Frontal cortex (tissue), 4 donors: ENCODE results near the gene LTBP1. TPM values are rescaled to one million over a fixed set of nuclear protein-coding genes. Genes with fewer than 3 reads are reported as not detected.
"Not testable (repeated sequence)": the region's sequence is repeated elsewhere in the genome, so short reads cannot be mapped to it uniquely, and the experiment has no call there.

Experiments
- DNase-seq, 2 donors: peaks; one replicate each; pipeline ENCODE4 v3.0.0; 2012; ENCODE audit warnings: low spot score in 2 of 2
- FAIRE-seq: peaks from 2 replicates; lab custom pipeline; 2012; peaks lifted over from hg19 to GRCh38; lab: Jason Lieb, UNC
- total RNA-seq: library from RNA; depleted of rRNA; stranded (reverse); fragments of >200 nt; gene quantifications from one replicate; pipeline ENCODE4 v1.2.3, GENCODE V29; 2014
- donor health status: control.
- donor health status: control.
- donor health status: control.

LTBP1 gene
- total RNA-seq, 1 donor from 2014 or later: 22.8 TPM

DNA sequence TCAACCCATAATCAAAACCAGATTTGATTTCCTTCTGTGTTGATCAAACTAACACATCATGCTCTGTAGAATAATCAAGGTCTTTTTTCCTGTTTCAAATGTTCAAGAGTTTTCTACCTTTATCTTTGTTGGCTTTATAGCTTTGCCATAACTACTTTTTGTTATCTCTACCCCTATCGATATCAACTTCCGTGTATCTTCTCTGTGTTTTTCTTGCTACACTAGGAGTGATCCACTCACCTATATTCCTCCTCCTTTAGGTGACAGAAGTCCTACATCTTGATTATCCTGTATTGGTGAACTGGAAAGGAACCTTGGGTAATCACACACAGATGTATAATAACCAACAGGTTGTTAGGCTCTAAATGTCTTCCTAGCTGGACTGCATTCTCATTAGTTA is 85.5 kb downstream of the LTBP1 start:
- no peak for FAIRE-seq
- no peak for DNase-seq

- DNase-seq: peak; percentile 14 to 19
- FAIRE-seq: peak; percentile 93
These were observed 86.9 kb downstream of the LTBP1 start for GRCh38 chr2:33033606-33034081.

- FAIRE-seq (peak; percentile 42), DNase-seq (no peak)
These were observed 88.0 kb downstream of the LTBP1 start for GRCh38 chr2:33034784-33035183.

DNA sequence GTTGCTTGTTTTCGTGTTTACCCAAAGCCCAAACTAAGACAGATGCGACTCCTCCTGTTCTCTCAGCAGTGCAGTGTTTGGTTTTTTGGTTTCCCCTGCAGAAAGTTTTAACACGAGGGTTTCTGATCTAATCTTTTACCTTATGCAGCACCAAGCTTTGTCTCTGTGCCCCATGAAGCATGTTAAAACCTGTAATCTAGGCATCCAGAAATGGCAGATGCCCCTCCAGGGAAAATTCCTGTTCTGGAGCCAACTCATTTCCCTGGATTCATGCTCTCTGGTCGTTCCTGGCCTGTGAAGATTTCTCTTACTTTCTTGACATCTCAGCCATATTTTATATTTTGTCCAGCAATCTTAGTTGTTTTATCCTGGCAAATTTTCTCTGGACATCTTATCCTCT is 91.5 kb downstream of the LTBP1 start:
- FAIRE-seq (no peak), DNase-seq (no peak)

DNA sequence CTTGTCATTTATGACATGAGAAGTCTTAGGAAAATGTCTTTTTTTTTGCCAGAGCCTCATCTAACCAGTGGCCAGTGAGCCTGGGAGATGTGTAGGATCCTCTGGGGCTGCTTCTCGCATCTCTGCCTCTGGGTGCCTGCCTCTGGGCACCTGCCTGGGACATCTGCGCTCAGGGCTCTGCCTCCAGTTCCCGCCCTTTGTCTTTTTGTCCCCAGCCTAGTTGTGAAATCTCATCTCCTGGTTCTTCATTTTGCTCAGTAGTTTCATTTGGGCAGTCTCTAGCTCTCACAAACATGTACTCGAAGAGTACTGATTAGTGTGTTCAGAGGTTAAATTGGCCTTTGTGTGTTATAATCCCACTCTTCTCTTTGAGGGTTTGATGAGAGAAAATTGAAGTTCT is 92.0 kb downstream of the LTBP1 start:
- no peak for FAIRE-seq
- no peak for DNase-seq

DNA sequence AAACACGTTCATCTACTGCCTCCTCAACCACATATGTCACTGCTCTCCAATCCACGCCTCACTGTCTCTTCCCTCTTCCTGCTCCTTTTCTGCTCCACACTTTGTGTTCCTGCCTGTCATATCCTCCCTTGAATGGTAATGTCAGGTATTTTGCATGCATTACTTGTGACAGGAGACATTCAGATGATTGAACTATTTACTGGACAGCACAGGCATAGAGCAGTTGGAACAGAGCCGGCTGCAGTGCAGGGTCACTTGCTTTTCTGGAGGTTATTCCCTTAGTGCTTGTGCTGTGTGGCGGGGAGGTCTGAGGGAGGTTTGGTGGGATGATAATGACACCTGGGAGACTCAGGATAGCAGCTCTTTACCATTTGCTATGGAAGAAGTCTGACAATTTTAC is 93.8 kb downstream of the LTBP1 start:
- no peak for FAIRE-seq
- no peak for DNase-seq

GRCh38 chr2:33042265-33042664 is 95.5 kb downstream of the LTBP1 start:
- DNase-seq: no peak

GRCh38 chr2:33042819-33043218 is 96.1 kb downstream of the LTBP1 start:
- FAIRE-seq: no peak
- DNase-seq: no peak

More at GRCh38 chr2:33042265-33042664, 95.5 kb downstream of the LTBP1 start:
- FAIRE-seq: no peak

DNA sequence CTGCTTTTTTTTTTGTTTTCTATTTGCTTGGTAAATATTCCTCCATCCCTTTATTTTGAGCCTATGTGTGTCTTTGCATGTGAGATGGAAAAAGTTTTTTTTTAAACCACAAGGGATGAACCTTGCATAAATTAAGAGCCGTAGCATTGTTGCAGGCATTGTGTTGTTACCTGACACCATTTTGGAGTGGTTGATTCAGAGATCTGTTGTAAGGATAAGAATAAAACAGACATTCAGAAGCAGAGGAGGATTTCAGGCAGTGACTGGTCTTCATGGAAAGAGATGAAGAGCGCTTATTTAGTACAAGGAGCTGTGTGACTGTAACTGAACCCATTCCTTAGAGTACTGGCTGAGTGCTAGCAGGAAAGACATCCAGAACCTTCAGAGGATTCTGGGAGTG is 101.2 kb downstream of the LTBP1 start:
- FAIRE-seq (no peak), DNase-seq (no peak)

GRCh38 chr2:33051586-33052360 is 105.0 kb downstream of the LTBP1 start:
- DNase-seq (no peak), FAIRE-seq (no peak)

DNA sequence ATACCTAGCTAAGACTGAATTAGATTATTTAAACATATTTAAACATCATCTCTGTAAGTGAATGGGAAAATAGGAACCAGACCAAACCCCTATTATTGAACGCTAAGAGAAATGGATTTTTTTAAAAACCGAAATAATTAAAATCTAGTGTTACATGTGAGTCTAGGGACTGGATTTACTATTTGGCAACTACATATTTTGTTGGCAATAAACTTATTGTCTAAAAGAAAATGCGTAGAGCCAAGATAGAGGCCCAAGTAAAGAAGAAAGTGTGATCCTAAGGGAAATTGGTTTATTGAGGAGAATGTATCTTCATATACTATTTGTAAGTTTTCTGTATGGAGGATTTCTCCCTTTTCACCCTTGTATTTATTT is 105.6 kb downstream of the LTBP1 start:
- FAIRE-seq (no peak), DNase-seq (no peak)

DNA sequence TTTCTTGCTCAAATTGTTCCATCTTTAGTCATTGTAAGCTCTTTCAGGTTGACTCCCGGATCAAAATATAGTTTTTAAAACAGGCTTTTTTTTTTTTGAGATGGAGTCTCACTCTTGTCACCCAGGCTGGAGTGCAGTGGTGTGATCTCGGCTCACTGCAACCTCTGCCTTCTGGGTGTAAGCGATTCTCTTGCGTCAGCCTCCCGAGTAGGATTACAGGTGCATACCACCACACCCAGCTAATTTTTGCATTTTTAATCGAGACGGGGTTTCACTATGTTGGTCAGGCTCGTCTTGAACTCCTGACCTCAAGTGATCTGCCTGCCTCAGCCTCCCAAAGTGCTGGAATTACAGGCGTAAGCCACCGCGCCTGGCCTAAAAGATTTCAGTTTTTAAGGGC is 106.0 kb downstream of the LTBP1 start:
- DNase-seq, FAIRE-seq: not testable (repeated sequence)

DNA sequence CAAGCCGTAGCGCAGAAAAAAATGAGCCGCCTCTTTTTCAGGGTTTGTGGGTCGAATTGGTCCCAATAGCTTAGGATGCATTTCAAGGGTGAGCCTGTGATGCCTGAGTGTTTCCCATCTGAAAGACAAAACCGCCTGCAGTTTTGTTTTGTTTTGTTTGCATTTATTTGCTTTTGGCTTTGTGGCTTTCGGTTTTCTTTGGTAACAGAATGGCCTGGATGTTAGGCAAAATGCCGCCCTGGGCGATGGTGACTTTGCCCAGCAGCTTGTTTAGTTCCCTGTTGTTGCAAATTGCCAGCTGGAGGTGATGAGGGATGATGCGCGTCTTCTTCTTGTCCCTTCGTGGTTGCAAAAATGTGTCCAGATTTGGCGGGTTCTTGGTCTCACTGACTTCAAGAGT is 109.4 kb downstream of the LTBP1 start:
- FAIRE-seq: no peak
- DNase-seq: no peak

DNA sequence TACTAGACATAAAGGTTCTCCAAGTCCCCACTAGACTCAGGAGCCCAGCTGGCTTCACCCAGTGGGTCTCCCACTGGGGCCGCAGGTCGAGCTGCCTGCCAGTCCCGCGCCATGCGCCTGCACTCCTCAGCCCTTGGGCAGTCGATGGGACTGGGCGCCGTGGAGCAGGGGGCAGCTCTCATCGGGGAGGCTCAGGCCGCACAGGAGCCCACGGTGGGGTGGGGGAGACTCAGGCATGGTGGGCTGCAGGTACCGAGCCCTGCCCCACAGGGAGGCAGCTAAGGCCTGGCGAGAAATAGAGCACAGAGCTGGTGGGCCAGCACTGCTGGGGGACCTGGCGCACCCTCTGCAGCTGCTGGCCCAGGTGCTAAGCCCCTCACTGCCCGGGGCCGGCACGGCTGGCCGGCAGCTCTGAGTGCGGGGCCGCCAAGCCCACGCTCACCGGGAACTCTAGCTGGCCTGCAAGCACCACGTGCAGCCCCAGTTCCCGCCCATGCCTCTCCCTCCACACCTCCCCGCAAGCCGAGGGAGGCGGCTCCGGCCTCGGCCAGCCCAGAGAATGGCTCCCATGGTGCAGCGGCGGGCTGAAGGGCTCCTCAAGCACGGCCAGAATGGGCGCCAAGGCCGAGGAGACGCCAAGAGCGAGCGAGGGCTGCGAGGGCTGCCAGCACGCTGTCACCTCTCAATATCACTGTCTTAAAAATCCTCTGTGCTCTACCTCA is 110.7 kb downstream of the LTBP1 start:
- DNase-seq, FAIRE-seq: not testable (repeated sequence)

DNA sequence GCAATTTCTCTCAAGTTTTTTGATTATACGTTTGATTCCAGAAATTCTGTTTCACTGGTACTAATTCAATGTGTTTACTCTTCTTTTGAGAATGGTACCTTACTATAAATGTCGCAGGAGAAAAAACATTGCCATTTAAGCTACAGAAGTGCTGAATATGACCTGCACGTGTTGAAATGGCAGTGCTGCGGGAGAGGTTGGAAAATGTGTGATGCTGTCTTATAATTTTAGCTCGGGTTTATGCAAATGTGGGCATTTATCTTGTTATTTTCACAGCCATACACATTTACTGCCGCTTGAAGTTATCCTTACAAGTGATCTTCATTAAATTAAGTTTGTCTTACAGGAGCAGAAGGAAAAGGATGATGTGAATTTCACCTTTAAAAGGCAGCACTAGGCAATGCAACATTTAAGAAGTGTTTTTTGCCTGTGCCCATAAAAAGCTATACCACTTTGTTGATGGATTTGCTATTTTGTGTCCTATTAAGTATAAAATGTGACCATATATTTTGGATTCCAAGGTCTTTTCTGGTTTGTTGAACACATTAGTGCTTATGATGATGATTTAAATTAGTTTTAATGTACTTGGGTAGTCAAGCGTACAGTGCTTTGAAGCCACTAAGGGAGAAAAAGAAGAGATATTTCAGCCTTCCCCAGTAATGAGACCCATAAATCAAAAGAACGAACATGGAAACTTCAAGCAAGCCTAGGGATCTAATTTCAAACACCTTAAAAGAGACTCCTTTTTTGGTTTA is 112.1 kb downstream of the LTBP1 start:
- no peak for FAIRE-seq
- DNase-seq: no peak

DNA sequence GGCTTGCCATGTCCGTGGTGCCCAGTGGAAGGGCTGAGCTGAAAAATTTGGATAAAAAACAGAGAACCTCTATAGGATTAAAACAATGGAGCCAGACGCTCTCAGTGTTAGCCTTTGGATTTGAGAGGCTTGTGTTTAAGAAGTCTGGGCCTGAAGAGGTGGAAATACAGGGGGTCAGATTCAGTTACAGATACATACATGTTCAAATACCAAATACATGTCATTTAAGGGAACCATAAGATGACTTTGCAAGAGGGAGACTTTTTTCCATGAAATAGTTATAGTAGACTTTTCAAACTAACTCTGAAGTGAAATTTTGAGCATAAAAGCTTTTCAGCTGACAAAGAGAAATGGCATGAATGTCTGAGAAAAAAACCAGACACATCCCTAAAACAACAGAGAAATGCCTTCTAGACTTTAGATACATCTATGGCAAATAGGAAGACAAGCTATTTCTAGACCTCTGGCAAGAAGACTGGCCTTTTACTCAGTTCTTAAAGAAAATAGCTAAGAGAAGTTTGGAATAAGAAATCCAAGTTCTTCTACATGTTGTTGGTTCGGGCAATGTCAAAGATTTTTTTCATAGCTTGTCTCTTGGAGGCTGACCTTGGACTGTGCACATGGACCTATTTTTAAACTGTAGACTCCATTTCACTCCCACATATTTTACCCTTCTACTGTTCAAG is 112.9 kb downstream of the LTBP1 start:
- DNase-seq (no peak), FAIRE-seq (no peak)

DNA sequence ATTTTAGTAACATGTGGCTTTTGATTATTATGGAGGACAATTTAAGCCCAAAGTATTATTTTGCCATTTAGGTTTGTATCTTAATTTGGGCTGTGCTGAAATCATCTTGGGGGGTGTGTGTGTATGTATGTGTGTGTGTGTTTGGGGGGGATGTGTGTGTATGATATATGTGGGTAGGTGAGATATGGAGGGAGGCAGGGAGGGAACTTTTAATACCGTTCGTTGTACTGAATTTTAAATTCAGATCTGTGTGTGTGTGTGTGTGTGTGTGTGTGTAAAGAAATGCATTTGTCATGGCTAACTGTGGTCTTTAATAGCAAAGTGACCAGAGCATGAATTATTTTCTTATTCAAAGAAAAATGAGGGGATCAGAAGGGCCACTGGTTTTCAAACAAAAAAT is 113.7 kb downstream of the LTBP1 start:
- no peak for FAIRE-seq
- no peak for DNase-seq

GRCh38 chr2:33062665-33063250 is 116.0 kb downstream of the LTBP1 start:
- DNase-seq (no peak), FAIRE-seq (no peak)

GRCh38 chr2:33064349-33064801 is 117.6 kb downstream of the LTBP1 start:
- no peak for FAIRE-seq
- no peak for DNase-seq

- DNase-seq: no peak
- FAIRE-seq: no peak
These were observed 120.8 kb downstream of the LTBP1 start for GRCh38 chr2:33067598-33067997.
